Activated T-cell treated with anti-CD3 and anti-CD28 coated beads, Interleukin-2, amount 50 U/mL, for 72 hours (primary cell): ENCODE measurements around the gene C13orf42. TPM values are rescaled to one million over a fixed set of nuclear protein-coding genes. Genes with fewer than 3 reads are reported as not detected.
"Not testable (repeated sequence)": the region's sequence is repeated elsewhere in the genome, so short reads cannot be mapped to it uniquely, and the experiment has no call there.

Experiments used
- ATAC-seq, 2 donors: fragments of 150-1000 bp; cut with Tn5 transposase; replicated peaks in 1 of 2; 2 replicates each; pipeline ENCODE4 v1.10.0; 2021; ENCODE audit warnings: moderate library complexity in 2 of 2, mild to moderate bottlenecking in 1 of 2
- DNase-seq, 2 donors: peaks; one replicate each; pipeline ENCODE4 v3.0.0; 2021 to 2022; ENCODE audit warnings: mixed read lengths in 1 of 2
- H3K27ac Mint-ChIP-seq: one replicate; pipeline ENCODE4 v1.8.0; 2022; ENCODE audit warnings: mild to moderate bottlenecking, moderate library complexity, mixed read lengths
- H3K27me3 Mint-ChIP-seq: one replicate; pipeline ENCODE4 v1.8.0; 2022; ENCODE audit warnings: low read depth, mixed read lengths
- H3K36me3 Mint-ChIP-seq, 2 donors: one replicate each; pipeline ENCODE4 v1.8.0; 2022; ENCODE audit warnings: mixed read lengths in 2 of 2, mild to moderate bottlenecking in 1 of 2; ENCODE audit not compliant: insufficient read depth in 2 of 2
- H3K4me1 Mint-ChIP-seq: one replicate; pipeline ENCODE4 v1.8.0; 2022; ENCODE audit warnings: low read depth, mixed read lengths
- H3K4me3 Mint-ChIP-seq, 2 donors: one replicate each; pipeline ENCODE4 v1.8.0; 2022; ENCODE audit warnings: mild to moderate bottlenecking in 2 of 2, mixed read lengths in 2 of 2, moderate library complexity in 2 of 2
- H3K9me3 Mint-ChIP-seq, 2 donors: one replicate each; pipeline ENCODE4 v1.8.0; 2022; ENCODE audit warnings: mixed read lengths in 2 of 2
- total RNA-seq, 2 donors: library from RNA; stranded (reverse); gene quantifications; one replicate each; pipeline ENCODE4 v1.2.3, GENCODE V29; 2022

C13orf42 gene
- total RNA-seq, 2 donors from 2014 or later: not detected

GRCh38 chr13:51147732-51148131 lies 36.7 kb upstream of the C13orf42 start:
- DNase-seq (no peak), ATAC-seq (no peak)
- peaks cover 6% of the 10 kb centered on the region for H3K4me1 Mint-ChIP-seq
- no peak overlapping the region for H3K4me3 Mint-ChIP-seq
- H3K27ac Mint-ChIP-seq: no peak overlapping the region
- peaks cover 31% of the 10 kb centered on the region for H3K27me3 Mint-ChIP-seq
- H3K9me3 Mint-ChIP-seq: peaks cover 3% of the 10 kb centered on the region in 2 donors
- H3K36me3 Mint-ChIP-seq: peaks cover 2 to 5% of the 10 kb centered on the region in 2 donors

DNA sequence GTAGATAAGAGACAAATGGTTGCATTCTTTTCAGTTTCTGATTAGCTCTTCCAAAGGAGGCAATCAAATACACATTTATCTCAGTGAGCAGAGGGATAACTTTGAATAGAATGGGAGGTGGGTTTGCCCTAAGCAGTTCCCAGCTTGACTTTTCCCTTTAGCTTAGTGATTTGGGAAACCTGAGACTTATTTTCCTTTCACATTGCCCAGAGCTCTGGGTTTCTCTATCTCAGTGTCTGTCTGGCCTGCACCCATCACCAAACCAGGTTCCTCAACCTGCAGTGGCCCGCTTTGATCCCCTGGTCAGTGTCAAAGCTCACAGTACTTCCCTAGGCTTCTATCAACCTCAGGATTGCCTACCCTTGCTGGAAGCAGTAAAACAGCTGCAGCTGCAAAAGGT lies 35.6 kb upstream of the C13orf42 start:
- ATAC-seq (no peak), DNase-seq (no peak)
- no peak overlapping the region for H3K27ac Mint-ChIP-seq
- peaks cover 2 to 5% of the 10 kb centered on the region in 2 donors for H3K36me3 Mint-ChIP-seq
- H3K27me3 Mint-ChIP-seq: peaks cover 26% of the 10 kb centered on the region
- no peak overlapping the region for H3K4me3 Mint-ChIP-seq
- H3K4me1 Mint-ChIP-seq: peaks cover 5% of the 10 kb centered on the region
- peaks cover 3% of the 10 kb centered on the region in 2 donors for H3K9me3 Mint-ChIP-seq

DNA sequence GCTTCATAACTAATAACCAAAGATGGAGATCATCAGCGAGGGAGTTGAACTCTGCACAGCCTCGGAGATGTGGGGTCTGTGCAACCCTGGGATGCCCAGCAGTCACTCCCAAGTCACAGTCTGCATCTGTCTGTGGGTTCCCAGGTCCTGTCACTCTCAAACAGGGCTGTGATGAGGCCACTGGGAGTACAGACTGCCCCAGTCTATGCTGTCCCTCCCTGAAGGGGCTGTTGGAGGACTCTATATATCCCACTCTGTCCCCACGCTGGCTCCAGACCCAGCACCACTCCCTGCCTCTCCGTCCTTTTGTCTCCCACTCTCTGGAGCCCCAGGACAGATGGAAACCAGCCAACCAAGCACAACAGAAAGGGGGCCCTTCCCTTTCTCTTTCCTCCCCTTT lies 26.2 kb upstream of the C13orf42 start:
- Mint-ChIP-seq H3K36me3 (no peaks in the 10 kb centered on the region), H3K4me3 (no peak overlapping the region), H3K4me1 (no peaks in the 10 kb centered on the region), H3K27ac (no peak overlapping the region), H3K9me3 (no peaks in the 10 kb centered on the region), H3K27me3 (peaks cover 5% of the 10 kb centered on the region)
- no peak for DNase-seq
- ATAC-seq: no peak

GRCh38 chr13:51136276-51136980 lies 25.4 kb upstream of the C13orf42 start:
- H3K9me3 Mint-ChIP-seq: no peaks in the 10 kb centered on the region
- no peaks in the 10 kb centered on the region for H3K36me3 Mint-ChIP-seq
- ATAC-seq (no peak), DNase-seq (no peak)
- H3K4me3 Mint-ChIP-seq: no peak overlapping the region
- H3K4me1 Mint-ChIP-seq: no peaks in the 10 kb centered on the region
- peaks cover 5% of the 10 kb centered on the region for H3K27me3 Mint-ChIP-seq
- no peak overlapping the region for H3K27ac Mint-ChIP-seq

DNA sequence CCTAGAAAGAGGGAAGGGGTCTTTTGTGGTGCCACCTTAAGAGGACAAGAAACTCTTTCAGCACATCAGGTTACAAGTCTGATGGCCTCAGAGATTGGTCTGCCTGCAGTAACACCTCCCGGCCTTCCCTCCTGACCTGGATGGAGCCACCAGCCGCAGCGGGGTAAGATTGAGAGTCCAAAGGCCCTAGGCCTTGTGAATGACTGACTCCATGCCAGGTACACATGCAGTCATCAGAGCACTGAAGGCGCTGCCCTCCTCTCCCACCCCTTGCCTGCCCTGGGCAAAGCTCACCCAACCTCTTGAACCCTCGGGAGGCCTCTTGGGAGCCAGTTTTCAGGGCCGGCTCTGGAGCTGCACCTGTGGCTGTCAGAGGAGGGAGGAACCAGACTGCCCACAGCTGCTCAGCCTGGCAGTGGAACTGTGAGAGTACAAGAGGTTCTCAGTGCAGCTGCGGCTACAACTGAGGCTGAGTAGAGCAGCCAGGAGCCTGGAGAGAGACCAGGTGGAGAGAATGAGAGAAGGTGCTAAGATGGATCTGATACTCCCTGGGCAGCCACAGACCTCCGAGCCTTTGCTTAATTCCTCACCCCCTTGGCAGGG lies 23.8 kb upstream of the C13orf42 start:
- Mint-ChIP-seq H3K36me3 (peaks cover 2 to 9% of the 10 kb centered on the region in 2 donors), H3K9me3 (peaks cover under 1 to 3% of the 10 kb centered on the region in 2 donors), H3K4me3 (no peak overlapping the region), H3K27ac (no peak overlapping the region), H3K27me3 (peaks cover 5% of the 10 kb centered on the region), H3K4me1 (no peaks in the 10 kb centered on the region)
- ATAC-seq: no peak
- DNase-seq: no peak

DNA sequence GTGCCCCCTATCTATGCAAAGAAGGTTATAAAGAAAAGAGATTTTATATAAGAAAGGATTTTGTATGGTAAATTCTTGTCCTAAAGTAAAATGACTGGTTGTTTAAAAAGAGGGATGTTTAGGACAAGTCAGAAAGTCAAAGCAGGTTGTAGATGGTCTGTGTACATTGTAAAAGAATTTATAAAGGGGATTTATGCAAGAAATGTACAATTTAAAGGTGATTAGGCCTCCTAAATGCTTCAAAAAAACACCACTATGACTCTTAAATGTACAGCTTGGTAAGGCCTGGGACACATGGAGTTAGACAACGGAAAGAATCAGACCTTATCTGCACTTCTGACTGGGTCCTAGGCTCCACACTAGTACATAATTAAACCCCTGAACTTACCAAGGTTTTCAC lies 19.3 kb upstream of the C13orf42 start:
- H3K4me1 Mint-ChIP-seq: no peaks in the 10 kb centered on the region

GRCh38 chr13:51125495-51126226 lies 14.6 kb upstream of the C13orf42 start:
- H3K4me1 Mint-ChIP-seq: peaks cover 14% of the 10 kb centered on the region
- H3K9me3 Mint-ChIP-seq: peaks cover 2 to 5% of the 10 kb centered on the region in 2 donors
- H3K36me3 Mint-ChIP-seq: peaks cover 2 to 7% of the 10 kb centered on the region in 2 donors
- DNase-seq (peak; percentile 53 to 56), ATAC-seq (peak; percentile 74 to 75)
- peaks cover 33% of the 10 kb centered on the region for H3K27me3 Mint-ChIP-seq
- no peak overlapping the region for H3K27ac Mint-ChIP-seq
- H3K4me3 Mint-ChIP-seq: no peak overlapping the region

More for the DNA sequence above, 19.3 kb upstream of the C13orf42 start:
- DNase-seq (no peak), ATAC-seq (no peak)
- H3K4me3 Mint-ChIP-seq: no peak overlapping the region
- no peak overlapping the region for H3K27ac Mint-ChIP-seq
- peaks cover 2 to 11% of the 10 kb centered on the region in 2 donors for H3K36me3 Mint-ChIP-seq
- peaks cover 2 to 5% of the 10 kb centered on the region in 2 donors for H3K9me3 Mint-ChIP-seq
- H3K27me3 Mint-ChIP-seq: peaks cover 6% of the 10 kb centered on the region

DNA sequence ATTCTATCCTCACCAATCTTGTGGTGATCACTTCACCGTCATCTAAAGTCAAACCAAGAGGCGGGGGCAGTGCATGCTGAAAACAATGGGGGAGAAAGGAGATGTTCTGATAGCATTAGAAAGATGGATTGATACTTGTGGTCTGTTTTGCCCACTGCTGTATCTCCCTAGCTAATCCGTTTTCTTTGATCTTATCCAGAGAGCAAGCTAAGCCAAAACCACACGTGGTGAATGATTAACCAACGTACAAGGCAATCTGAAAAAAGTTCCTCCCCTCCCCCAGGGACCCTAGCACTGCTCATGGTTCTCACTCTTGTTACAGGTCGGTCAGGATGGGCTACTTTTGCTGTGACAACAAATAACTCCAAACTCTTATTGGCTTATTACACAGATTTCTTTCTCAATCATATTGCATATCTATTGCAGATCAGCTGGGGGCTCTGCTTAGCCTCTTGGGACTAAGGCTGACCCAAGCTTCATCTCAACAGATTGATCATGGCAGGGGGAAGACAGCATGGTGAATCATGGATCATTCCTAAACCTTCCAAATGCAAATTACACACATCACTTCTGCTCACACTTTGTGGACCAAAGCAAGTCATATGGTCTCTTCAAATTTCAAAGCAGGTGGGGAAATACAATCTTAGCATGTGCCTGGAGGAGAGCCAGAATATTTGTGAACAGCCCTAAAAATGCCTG lies 11.9 kb upstream of the C13orf42 start:
- Mint-ChIP-seq H3K27me3 (peaks cover 40% of the 10 kb centered on the region), H3K36me3 (no peaks in the 10 kb centered on the region), H3K4me3 (peak overlapping the region in 1 of 2 donors; percentile 27), H3K4me1 (peaks cover 14% of the 10 kb centered on the region), H3K27ac (no peak overlapping the region), H3K9me3 (no peaks in the 10 kb centered on the region)
- ATAC-seq (peak; percentile 74 to 77), DNase-seq (peak; percentile 20 to 26)

GRCh38 chr13:51120873-51121272 lies 9.8 kb upstream of the C13orf42 start:
- peak; percentile 40 to 54 for DNase-seq
- not testable (repeated sequence) for H3K36me3 Mint-ChIP-seq, ATAC-seq, H3K4me3 Mint-ChIP-seq, H3K27ac Mint-ChIP-seq, H3K9me3 Mint-ChIP-seq
- Mint-ChIP-seq H3K4me1 (peaks cover 14% of the 10 kb centered on the region), H3K27me3 (peaks cover 39% of the 10 kb centered on the region)

DNA sequence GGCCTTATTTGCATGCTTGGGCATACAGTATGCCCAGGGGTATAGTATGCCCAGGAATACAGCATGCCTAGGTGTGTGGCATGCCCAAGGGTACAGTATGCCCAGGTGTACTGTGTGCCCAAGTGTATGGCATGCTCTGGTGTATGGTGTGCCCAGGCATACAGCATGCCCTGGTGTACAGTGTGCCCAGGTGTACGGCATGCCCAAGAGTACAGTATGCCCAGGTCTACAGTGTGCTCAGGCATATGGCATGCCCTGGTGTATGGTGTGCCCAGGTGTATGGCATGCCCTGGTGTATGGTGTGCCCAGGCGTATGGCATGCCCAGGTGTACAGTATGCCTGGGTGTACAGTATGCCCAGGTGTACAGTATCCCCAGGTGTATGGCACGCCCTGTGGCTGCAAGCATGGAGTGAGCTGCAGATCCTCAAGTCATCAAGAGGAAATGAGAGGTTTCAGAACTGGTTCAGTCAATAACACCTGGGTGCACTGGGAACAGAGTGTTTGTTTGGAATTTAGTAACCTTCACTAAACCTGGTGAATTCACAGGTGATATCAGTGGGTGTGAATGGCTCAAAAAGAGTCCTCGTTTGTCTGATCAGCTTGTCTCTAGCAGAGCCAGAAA lies 7.8 kb upstream of the C13orf42 start:
- H3K9me3 Mint-ChIP-seq: peaks cover 0 to 4% of the 10 kb centered on the region in 2 donors
- DNase-seq (no peak), ATAC-seq (no peak)
- peaks cover 25% of the 10 kb centered on the region for H3K27me3 Mint-ChIP-seq
- no peak overlapping the region for H3K4me3 Mint-ChIP-seq
- no peak overlapping the region for H3K27ac Mint-ChIP-seq
- no peaks in the 10 kb centered on the region for H3K36me3 Mint-ChIP-seq
- H3K4me1 Mint-ChIP-seq: peaks cover 14% of the 10 kb centered on the region

DNA sequence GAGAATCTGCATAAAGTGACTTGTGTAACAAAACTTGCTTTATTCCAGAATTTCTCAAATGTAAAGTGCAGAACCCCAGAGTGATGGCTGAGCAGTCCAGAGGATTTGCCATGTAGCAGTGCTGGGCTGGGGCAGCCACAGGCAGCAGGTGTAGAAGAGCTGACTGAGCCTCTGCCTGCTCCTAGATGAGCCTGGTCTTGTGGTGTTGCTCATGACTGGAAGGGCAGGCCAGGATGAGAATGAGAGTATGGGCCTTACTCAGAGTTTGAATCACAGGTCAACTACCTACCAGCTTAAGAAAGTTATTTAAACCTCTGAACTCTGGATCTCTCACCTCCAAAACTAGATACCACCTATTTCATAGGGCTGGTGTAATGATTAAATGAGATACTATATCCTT lies 2.9 kb upstream of the C13orf42 start:
- DNase-seq (no peak), ATAC-seq (peak in 1 of 2 donors; percentile 68)
- H3K4me1 Mint-ChIP-seq: no peaks in the 10 kb centered on the region
- no peak overlapping the region for H3K27ac Mint-ChIP-seq
- peaks cover 6% of the 10 kb centered on the region for H3K27me3 Mint-ChIP-seq
- H3K9me3 Mint-ChIP-seq: peaks cover 0 to 4% of the 10 kb centered on the region in 2 donors
- no peaks in the 10 kb centered on the region for H3K36me3 Mint-ChIP-seq
- H3K4me3 Mint-ChIP-seq: no peak overlapping the region

- Mint-ChIP-seq H3K9me3 (peaks cover 0 to 4% of the 10 kb centered on the region in 2 donors), H3K4me3 (no peak overlapping the region), H3K27ac (no peak overlapping the region), H3K36me3 (no peaks in the 10 kb centered on the region), H3K4me1 (no peaks in the 10 kb centered on the region), H3K27me3 (peaks cover 6% of the 10 kb centered on the region)
- DNase-seq (no peak), ATAC-seq (no peak)
These were observed 2.3 kb upstream of the C13orf42 start for GRCh38 chr13:51113186-51113881.
